ENCODE data around the gene CCDC40. TPM values are rescaled to one million over a fixed set of nuclear protein-coding genes. Genes with fewer than 3 reads are reported as not detected.

CCDC40 gene
- total RNA-seq, 1 donor from 2014 or later, result 7.7 TPM

DNA sequence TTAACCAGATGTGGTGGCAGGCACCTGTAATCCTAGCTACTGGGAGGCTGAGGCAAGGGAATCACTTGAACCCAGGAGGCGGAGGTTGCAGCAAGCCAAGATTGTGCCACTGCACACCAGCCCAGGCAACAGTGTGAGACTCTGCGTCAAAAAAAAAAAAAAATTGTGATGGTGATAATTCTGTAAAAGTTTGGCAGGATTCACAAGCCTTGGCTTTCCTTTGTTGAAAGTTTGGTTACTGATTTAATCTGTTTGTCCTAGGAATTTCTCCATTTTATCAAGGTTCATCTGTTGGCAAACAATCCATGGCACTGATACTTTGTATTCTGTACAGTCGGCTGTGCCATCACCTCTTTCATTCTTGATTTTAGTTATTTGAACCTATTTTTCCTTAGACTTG, 94.5 kb downstream of the CCDC40 start:
- TF ChIP-seq, protein P1, sequence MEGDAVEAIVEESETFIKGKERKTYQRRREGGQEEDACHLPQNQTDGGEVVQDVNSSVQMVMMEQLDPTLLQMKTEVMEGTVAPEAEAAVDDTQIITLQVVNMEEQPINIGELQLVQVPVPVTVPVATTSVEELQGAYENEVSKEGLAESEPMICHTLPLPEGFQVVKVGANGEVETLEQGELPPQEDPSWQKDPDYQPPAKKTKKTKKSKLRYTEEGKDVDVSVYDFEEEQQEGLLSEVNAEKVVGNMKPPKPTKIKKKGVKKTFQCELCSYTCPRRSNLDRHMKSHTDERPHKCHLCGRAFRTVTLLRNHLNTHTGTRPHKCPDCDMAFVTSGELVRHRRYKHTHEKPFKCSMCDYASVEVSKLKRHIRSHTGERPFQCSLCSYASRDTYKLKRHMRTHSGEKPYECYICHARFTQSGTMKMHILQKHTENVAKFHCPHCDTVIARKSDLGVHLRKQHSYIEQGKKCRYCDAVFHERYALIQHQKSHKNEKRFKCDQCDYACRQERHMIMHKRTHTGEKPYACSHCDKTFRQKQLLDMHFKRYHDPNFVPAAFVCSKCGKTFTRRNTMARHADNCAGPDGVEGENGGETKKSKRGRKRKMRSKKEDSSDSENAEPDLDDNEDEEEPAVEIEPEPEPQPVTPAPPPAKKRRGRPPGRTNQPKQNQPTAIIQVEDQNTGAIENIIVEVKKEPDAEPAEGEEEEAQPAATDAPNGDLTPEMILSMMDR (IDR thresholded peaks at IDR 0.05; ENCODE audit: unreplicated experiment), result no peak
- Mint-ChIP-seq H3K27ac (ENCODE audit: unreplicated experiment) (no peak overlapping the region), H3K4me3 (ENCODE audit: unreplicated experiment) (no peak overlapping the region), H3K36me3 (ENCODE audit: low read depth, unreplicated experiment) (no peaks in the 10 kb centered on the region), H3K9me3 (ENCODE audit: unreplicated experiment) (no peaks in the 10 kb centered on the region), H3K27me3 (ENCODE audit: unreplicated experiment) (no peaks in the 10 kb centered on the region), H3K4me1 (ENCODE audit: unreplicated experiment) (peaks cover 2% of the 10 kb centered on the region)
- no peak for DNase-seq (ENCODE audit: low spot score)

DNA sequence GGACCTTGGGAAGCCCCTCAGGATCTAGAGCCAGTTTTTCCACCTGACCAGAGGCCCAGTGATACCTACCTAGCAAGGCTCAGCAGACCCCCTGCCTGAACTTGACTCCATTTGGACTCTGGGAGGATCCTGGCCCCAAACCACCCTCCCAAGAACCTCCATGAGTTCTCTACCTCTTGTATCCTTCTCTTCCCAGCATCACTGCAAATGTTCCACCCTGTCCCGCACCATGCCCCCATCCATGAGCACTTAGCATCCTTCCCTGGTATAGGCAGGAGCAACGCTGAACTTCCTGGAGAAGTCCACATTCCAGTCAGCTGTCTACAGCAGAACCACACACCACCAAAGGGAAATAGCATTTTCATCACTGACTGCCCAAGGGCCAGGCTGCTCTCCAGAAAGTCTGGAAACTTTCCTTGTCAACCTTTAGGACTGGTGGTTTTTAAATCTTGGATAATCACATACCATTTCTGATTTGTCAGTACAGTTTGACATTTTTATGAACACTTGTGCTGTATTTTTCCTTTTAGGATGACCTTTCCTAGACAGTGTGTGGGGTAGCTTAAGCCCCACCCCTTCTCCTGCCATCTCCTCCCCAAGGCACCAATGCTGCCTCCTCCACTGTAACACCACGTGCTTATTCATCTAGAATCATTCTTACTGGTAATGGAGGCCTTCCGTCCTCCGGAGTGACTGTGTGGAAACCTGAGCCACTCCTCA, 96.6 kb downstream of the CCDC40 start:
- Mint-ChIP-seq H3K9me3 (ENCODE audit: unreplicated experiment) (no peaks in the 10 kb centered on the region), H3K4me1 (ENCODE audit: unreplicated experiment) (peaks cover 2% of the 10 kb centered on the region), H3K27ac (ENCODE audit: unreplicated experiment) (no peak overlapping the region), H3K36me3 (ENCODE audit: low read depth, unreplicated experiment) (peaks cover 6% of the 10 kb centered on the region), H3K4me3 (ENCODE audit: unreplicated experiment) (peak overlapping the region; percentile 0), H3K27me3 (ENCODE audit: unreplicated experiment) (no peaks in the 10 kb centered on the region)
- TF ChIP-seq, protein P1 (IDR thresholded peaks at IDR 0.05; ENCODE audit: unreplicated experiment), result no peak
- no peak for DNase-seq (ENCODE audit: low spot score)

DNA sequence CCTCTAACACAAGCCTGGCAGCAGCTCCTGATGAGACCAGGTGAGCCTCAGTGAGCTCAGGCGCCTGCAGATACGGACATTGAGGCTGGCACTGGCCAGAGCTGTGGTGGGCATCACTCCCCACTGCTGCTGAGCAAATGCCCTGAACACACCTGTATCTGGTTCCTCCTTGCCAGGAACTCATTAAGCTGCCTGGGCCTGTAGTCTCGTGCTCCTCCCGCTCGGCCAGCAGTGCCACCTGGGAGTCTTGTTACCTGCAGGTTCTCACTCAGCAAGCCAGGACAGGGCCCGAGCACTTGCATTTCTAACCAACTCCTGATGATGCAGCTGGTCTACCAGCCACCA, 97.2 kb downstream of the CCDC40 start:
- no peak overlapping the region for H3K4me3 Mint-ChIP-seq (ENCODE audit: unreplicated experiment)
- TF ChIP-seq, protein P1 (IDR thresholded peaks at IDR 0.05; ENCODE audit: unreplicated experiment), result no peak
- no peaks in the 10 kb centered on the region for H3K27me3 Mint-ChIP-seq (ENCODE audit: unreplicated experiment)
- H3K27ac Mint-ChIP-seq (ENCODE audit: unreplicated experiment), result no peak overlapping the region
- peaks cover 11% of the 10 kb centered on the region for H3K36me3 Mint-ChIP-seq (ENCODE audit: low read depth, unreplicated experiment)
- no peaks in the 10 kb centered on the region for H3K9me3 Mint-ChIP-seq (ENCODE audit: unreplicated experiment)
- peaks cover 2% of the 10 kb centered on the region for H3K4me1 Mint-ChIP-seq (ENCODE audit: unreplicated experiment)
- DNase-seq (ENCODE audit: low spot score), result no peak

DNA sequence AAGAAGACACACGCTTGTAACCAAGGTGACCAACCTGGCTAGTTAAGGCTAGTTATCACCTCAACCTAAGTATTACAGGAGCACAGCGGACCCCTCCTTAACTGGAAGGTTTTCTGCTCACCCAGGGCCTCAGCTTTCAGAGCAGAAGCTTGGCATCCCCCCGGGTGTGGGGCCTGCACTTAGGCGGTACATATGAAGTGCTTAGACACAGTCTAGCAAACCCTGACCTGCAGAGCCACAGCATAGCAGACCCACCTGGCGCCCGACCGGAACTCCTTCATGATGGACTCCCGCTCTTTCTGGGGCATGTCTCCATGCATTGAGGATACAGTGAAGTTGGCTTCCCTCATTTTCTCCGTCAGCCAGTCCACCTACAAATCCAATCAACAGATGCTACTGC, 100.7 kb downstream of the CCDC40 start:
- Mint-ChIP-seq H3K36me3 (ENCODE audit: low read depth, unreplicated experiment) (peaks cover 25% of the 10 kb centered on the region), H3K4me3 (ENCODE audit: unreplicated experiment) (no peak overlapping the region), H3K27ac (ENCODE audit: unreplicated experiment) (no peak overlapping the region), H3K9me3 (ENCODE audit: unreplicated experiment) (no peaks in the 10 kb centered on the region), H3K27me3 (ENCODE audit: unreplicated experiment) (peaks cover 1% of the 10 kb centered on the region), H3K4me1 (ENCODE audit: unreplicated experiment) (no peaks in the 10 kb centered on the region)
- DNase-seq (ENCODE audit: low spot score), result no peak
- TF ChIP-seq, protein P1 (IDR thresholded peaks at IDR 0.05; ENCODE audit: unreplicated experiment), result no peak

DNA sequence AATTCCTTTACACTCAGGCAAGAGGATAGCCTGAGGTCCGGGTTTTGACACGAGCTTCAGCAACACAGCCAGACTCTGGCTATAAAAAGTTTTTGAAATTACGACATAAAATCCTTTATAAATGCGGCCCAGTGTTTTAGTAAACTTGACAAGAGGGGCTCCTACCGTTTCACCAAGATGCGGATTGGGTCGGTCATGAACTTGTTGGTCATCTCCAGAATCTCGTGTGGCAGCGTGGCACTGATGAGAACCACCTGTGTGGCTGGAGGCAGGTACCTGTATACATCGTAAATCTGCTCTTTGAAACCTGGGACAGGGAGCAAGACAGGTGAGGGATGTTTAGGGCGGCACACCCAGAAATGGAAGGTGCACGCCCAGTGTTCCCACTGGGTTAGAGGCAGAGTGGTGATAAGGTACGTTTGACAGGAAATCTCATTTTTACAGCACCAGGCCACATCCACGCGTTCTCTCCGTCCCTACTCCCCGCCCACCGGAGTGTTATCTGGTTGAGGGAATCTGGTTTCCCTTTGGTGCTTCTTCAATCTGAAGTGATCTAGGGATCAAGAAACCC, 102.5 kb downstream of the CCDC40 start:
- peaks cover 25% of the 10 kb centered on the region for H3K36me3 Mint-ChIP-seq (ENCODE audit: low read depth, unreplicated experiment)
- peak overlapping the region; percentile 42 for H3K4me3 Mint-ChIP-seq (ENCODE audit: unreplicated experiment)
- no peaks in the 10 kb centered on the region for H3K4me1 Mint-ChIP-seq (ENCODE audit: unreplicated experiment)
- H3K27me3 Mint-ChIP-seq (ENCODE audit: unreplicated experiment), result peaks cover 1% of the 10 kb centered on the region
- H3K9me3 Mint-ChIP-seq (ENCODE audit: unreplicated experiment), result no peaks in the 10 kb centered on the region
- no peak for DNase-seq (ENCODE audit: low spot score)
- H3K27ac Mint-ChIP-seq (ENCODE audit: unreplicated experiment), result no peak overlapping the region
- TF ChIP-seq, protein P1 (IDR thresholded peaks at IDR 0.05; ENCODE audit: unreplicated experiment), result no peak
